Panc1 (cell line): ENCODE data around the gene EPB41L4B. TPM values are rescaled to one million over a fixed set of nuclear protein-coding genes. Genes with fewer than 3 reads are reported as not detected.

Source experiments
- ATAC-seq: fragments of 200-7000 bp; cut with Tn5 transposase; 2 replicates; pipeline ENCODE4 v1.9.1; 2020; ENCODE audit warnings: mild to moderate bottlenecking, moderate library complexity
- BruUV-seq: library from RNA; stranded (reverse); fragments of 400-500 nt; replicated peaks from 2 replicates; lab custom pipeline; 2021; lab: Mats Ljungman, UMichigan
- CTCF ChIA-PET: fragments of 300-600 bp; sonication (Branson Sonifier 250); formaldehyde crosslinking; loops from one replicate; lab custom pipeline; 2022; ENCODE audit warnings: antibody characterized with exemption; lab: Charles Lee
- POLR2A ChIA-PET: fragments of 300-600 bp; sonication (Branson Sonifier 250); formaldehyde crosslinking; loops from one replicate; lab custom pipeline; 2022; ENCODE audit warnings: antibody characterized with exemption; lab: Charles Lee
- DNase-seq: peaks from one replicate; pipeline ENCODE4 v3.0.0-alpha.2; 2010; ENCODE audit warnings: low read depth, low spot score
- H3K27ac ChIP-seq: 2 replicates; pipeline ENCODE4 v1.5.1; 2011; ENCODE audit warnings: mild to moderate bottlenecking, low read length, inconsistent platforms
- H3K27me3 ChIP-seq: fragments of 200-500 bp; sonication (Bioruptor generic); 2 replicates; pipeline ENCODE4 v1.6.0; 2014; ENCODE audit warnings: low read length, inconsistent platforms; ENCODE audit not compliant: control insufficient read depth, insufficient read depth
- H3K36me3 ChIP-seq: fragments of 200-500 bp; sonication (Bioruptor generic); 2 replicates; pipeline ENCODE4 v1.5.1; 2014; ENCODE audit warnings: inconsistent platforms, mild to moderate bottlenecking, low read length, moderate library complexity; ENCODE audit not compliant: control insufficient read depth, insufficient read depth
- H3K4me1 ChIP-seq: 2 replicates; pipeline ENCODE4 v1.5.1; 2011; ENCODE audit warnings: inconsistent platforms, mild to moderate bottlenecking, low read length, moderate library complexity; ENCODE audit not compliant: control insufficient read depth, insufficient read depth
- H3K4me3 ChIP-seq, 2 experiments: 2 replicates each; pipeline ENCODE4 v1.5.1; 2011 to 2012; ENCODE audit warnings: low read depth in 2 of 2, low read length in 2 of 2, mild to moderate bottlenecking in 2 of 2, inconsistent platforms in 1 of 2, moderate library complexity in 1 of 2
- H3K9me3 ChIP-seq: fragments of 200-500 bp; sonication (Bioruptor generic); 2 replicates; pipeline ENCODE4 v1.5.1; 2014; ENCODE audit warnings: low read depth, mild to moderate bottlenecking, inconsistent platforms, low read length, moderate library complexity; ENCODE audit not compliant: control insufficient read depth, insufficient read depth
- CTCF ChIP-seq: fragments of 450-650 bp; IDR thresholded peaks from 2 replicates; pipeline ENCODE4 v1.5.1; 2017; ENCODE audit warnings: mild to moderate bottlenecking
- POLR2AphosphoS5 ChIP-seq: IDR thresholded peaks from 2 replicates; pipeline ENCODE4 v1.6.1; 2012; ENCODE audit warnings: mild to moderate bottlenecking, low read depth, low read length, moderate library complexity
- REST ChIP-seq, 2 experiments: IDR thresholded peaks; 2 replicates each; pipeline ENCODE4 v1.6.1; 2011 to 2012; ENCODE audit warnings: low read depth in 2 of 2, control low read depth in 1 of 2, low read length in 1 of 2, mild to moderate bottlenecking in 1 of 2, moderate library complexity in 1 of 2; ENCODE audit not compliant: insufficient read depth in 1 of 2
- SIN3A ChIP-seq: IDR thresholded peaks from 2 replicates; pipeline ENCODE4 v1.6.1; 2012; ENCODE audit warnings: low read depth, mild to moderate bottlenecking, low read length, moderate library complexity, borderline replicate concordance; ENCODE audit not compliant: insufficient read depth
- TCF7L2 ChIP-seq: IDR thresholded peaks from 2 replicates; pipeline ENCODE4 v1.6.1; 2011; ENCODE audit warnings: mild to moderate bottlenecking, low read depth, low read length, inconsistent platforms
- in situ Hi-C: cut with HindIII; loops from 2 replicates; pipeline ENCODE4 v1.10.0; 2016; ENCODE audit warnings: low sequenced_read_pairs, low pct_unique_long_range_greater_than_20kb
- intact Hi-C: fragments of 100-400 bp; cut with micrococcal nuclease; formaldehyde crosslinking; loops from one replicate; pipeline ENCODE4 v1.10.0; 2022; ENCODE audit not compliant: unreplicated experiment
- total RNA-seq: library from RNA; stranded (reverse); gene quantifications from one replicate; pipeline ENCODE4 v1.2.1, GENCODE V29; 2021; ENCODE audit not compliant: unreplicated experiment

Gene EPB41L4B
- total RNA-seq, 1 experiment from 2014 or later: 27.8 TPM

- no TSS peak for BruUV-seq
- no peak for TF ChIP-seq POLR2AphosphoS5
- TF ChIP-seq CTCF: no peak
- TF ChIP-seq SIN3A: no peak
- no peak for TF ChIP-seq TCF7L2
- TF ChIP-seq REST (IDR thresholded peaks at IDR 0.05; ENCODE audit: insufficient read depth in 1 of 2, low read depth in 2 of 2, low read length in 1 of 2): no peak
- Histone ChIP-seq H3K27me3 (no peaks in the 10 kb centered on the region), H3K27ac (peak overlapping the region; percentile 93), H3K36me3 (no peaks in the 10 kb centered on the region), H3K4me1 (peaks cover 71% of the 10 kb centered on the region), H3K4me3 (no peak overlapping the region), H3K9me3 (no peaks in the 10 kb centered on the region)
- in situ Hi-C loops (no loop called here), intact Hi-C loops (loop anchor here (2.0 kb wide), 1 partner anchor 65 kb away; no protein-coding TSS in a partner anchor)
- no peak for DNase-seq
- ChIA-PET POLR2A (no interaction called here), CTCF (interaction anchor here (1.0 kb wide), 1 partner anchor 62 kb away, joined by 3 read pairs; no protein-coding TSS in a partner anchor)
- no peak for ATAC-seq
Observed at GRCh38 chr9:109251776-109252106, 69.1 kb downstream of the EPB41L4B start.

- peaks cover 70% of the 10 kb centered on the region for H3K4me1 ChIP-seq
- CTCF ChIA-PET: interaction anchor here (1.0 kb wide), 1 partner anchor 62 kb away, joined by 3 read pairs; no protein-coding TSS in a partner anchor
Observed at GRCh38 chr9:109251080-109251775, 69.6 kb downstream of the EPB41L4B start.

More at GRCh38 chr9:109251080-109251775, 69.6 kb downstream of the EPB41L4B start:
- intact Hi-C loops (no loop called here), in situ Hi-C loops (no loop called here)
- Histone ChIP-seq H3K36me3 (no peaks in the 10 kb centered on the region), H3K4me3 (0 out of 4 replicates have a peak overlapping the region, but pooled peaks of 1 of the 2 experiments have one; percentile 9), H3K27me3 (no peaks in the 10 kb centered on the region), H3K9me3 (no peaks in the 10 kb centered on the region), H3K27ac (peak overlapping the region; percentile 93)
- BruUV-seq: no TSS peak
- POLR2A ChIA-PET: no interaction called here
- peak; percentile 74 for ATAC-seq
- peak; percentile 77 for DNase-seq
- 0 out of 2 replicates have a peak, but pooled peaks have one; percentile 48 for TF ChIP-seq POLR2AphosphoS5
- TF ChIP-seq TCF7L2: no peak
- TF ChIP-seq REST (IDR thresholded peaks at IDR 0.05; ENCODE audit: insufficient read depth in 1 of 2, low read depth in 2 of 2, low read length in 1 of 2): no peak
